GM18907 (cell line): Measurements from ENCODE around the gene THAP3.

Experiments
- ATAC-seq: cut with Tn5 transposase; IDR thresholded peaks from one replicate; pipeline ENCODE4 v1.9.1; 2021; ENCODE audit warnings: mild to moderate bottlenecking, moderate library complexity; ENCODE audit not compliant: unreplicated experiment

Gene THAP3

GRCh38 chr1:6603915-6604558 lies 20.6 kb upstream of the THAP3 start:
- ATAC-seq, result no peak

GRCh38 chr1:6612641-6613360 lies 11.9 kb upstream of the THAP3 start:
- peak; percentile 29 for ATAC-seq

GRCh38 chr1:6613361-6614018 lies 11.2 kb upstream of the THAP3 start, which contains the start of gene PHF13:
Gene PHF13, plus strand, starts transcription at chr1:6613731. Its CDS starts 336 bp downstream, at chr1:6614067.
- ATAC-seq, result peak; percentile 91

GRCh38 chr1:6614019-6614928 lies 10.4 kb upstream of the THAP3 start:
- ATAC-seq, result no peak

GRCh38 chr1:6614929-6615785 lies 9.5 kb upstream of the THAP3 start:
- ATAC-seq, result no peak

GRCh38 chr1:6619045-6619444 lies 5.6 kb upstream of the THAP3 start:
- no peak for ATAC-seq

GRCh38 chr1:6621429-6622391 lies 3.0 kb upstream of the THAP3 start:
- no peak for ATAC-seq

- no peak for ATAC-seq
These were observed 2.1 kb upstream of the THAP3 start for GRCh38 chr1:6622396-6623152.

GRCh38 chr1:6623269-6623965 lies 1.3 kb upstream of the THAP3 start:
- ATAC-seq, result no peak

GRCh38 chr1:6625584-6626149 lies 999 bp downstream of the THAP3 start:
- no peak for ATAC-seq

- no peak for ATAC-seq
These were observed 2.4 kb downstream of the THAP3 start for GRCh38 chr1:6627031-6627430.

GRCh38 chr1:6627841-6628545 lies 3.3 kb downstream of the THAP3 start:
- ATAC-seq, result no peak

- no peak for ATAC-seq
These were observed 4.4 kb downstream of the THAP3 start for GRCh38 chr1:6628971-6629479.

- no peak for ATAC-seq
These were observed 5.4 kb downstream of the THAP3 start for GRCh38 chr1:6630027-6630426.

GRCh38 chr1:6631058-6631457 lies 6.4 kb downstream of the THAP3 start:
- no peak for ATAC-seq
